Anterior cingulate cortex (tissue), 58 donors: ENCODE measurements around the gene EMC8.
A peak's percentile ranks its signal among the peaks of the same experiment; 100 is the strongest.
"Not testable (repeated sequence)": the region's sequence is repeated elsewhere in the genome, so short reads cannot be mapped to it uniquely, and the experiment has no call there.

Experiments
- DNase-seq, 58 donors: peaks; one replicate each; lab custom pipeline; 2025; lab: John Stamatoyannopoulos, UW

Gene EMC8

GRCh38 chr16:85799497-85800320 lies at the start of gene EMC8, which contains the start of gene COX4I1:
Gene EMC8 (minus strand): TSS chr16:85799544. CDS start chr16:85799295, 249 bp downstream.
Gene COX4I1 (plus strand): TSS chr16:85799695. CDS start chr16:85801206, 1,511 bp downstream.
- DNase-seq, result peak; percentile 54 to 96 (median 91)

GRCh38 chr16:85848986-85849385 lies 49.6 kb upstream of the EMC8 start:
- DNase-seq, result no peak

- DNase-seq, result no peak
Measured at GRCh38 chr16:85847681-85848601, 48.6 kb upstream of the EMC8 start.

DNA sequence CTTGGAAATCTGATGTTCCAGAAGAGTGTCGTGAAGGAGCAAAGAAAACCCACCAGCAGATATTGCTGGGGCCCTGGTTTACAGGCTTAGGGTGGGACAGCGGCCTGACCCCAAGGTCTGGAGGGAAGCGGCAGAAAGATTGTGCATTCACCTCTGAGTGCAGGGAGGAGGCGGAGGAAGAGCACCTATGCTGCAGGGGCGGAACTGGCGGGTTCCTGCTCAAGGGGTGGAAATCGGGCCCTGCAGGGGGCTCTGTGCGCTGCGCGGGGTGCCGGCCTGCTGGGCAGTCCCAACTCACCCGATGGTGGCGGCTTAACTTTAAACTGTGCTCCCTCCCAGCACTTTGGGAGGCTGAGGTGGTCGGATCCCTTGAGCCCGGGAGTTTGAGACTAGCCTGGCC lies 47.7 kb upstream of the EMC8 start:
- no peak for DNase-seq

GRCh38 chr16:85846461-85846860 lies 47.1 kb upstream of the EMC8 start:
- no peak for DNase-seq

- DNase-seq, result no peak
Measured at GRCh38 chr16:85845266-85845665, 45.9 kb upstream of the EMC8 start.

GRCh38 chr16:85844786-85845185 lies 45.4 kb upstream of the EMC8 start:
- DNase-seq, result no peak

DNA sequence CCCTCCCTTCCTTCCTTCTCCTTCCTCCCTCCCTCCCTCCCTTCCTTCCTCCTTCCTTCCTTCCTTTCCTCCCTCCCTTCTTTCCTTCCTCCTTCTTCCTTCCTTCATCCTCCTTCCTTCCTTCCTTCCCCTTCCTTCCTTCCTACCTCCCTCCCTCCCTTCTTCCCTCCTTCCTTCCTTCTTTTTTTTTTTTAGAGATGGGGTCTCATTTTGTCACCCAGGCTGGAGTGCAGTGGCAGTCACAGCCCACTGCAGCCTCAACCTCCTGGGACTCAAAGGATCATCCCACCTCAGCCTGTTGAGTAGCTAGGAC lies 44.8 kb upstream of the EMC8 start:
- DNase-seq, result no peak

DNA sequence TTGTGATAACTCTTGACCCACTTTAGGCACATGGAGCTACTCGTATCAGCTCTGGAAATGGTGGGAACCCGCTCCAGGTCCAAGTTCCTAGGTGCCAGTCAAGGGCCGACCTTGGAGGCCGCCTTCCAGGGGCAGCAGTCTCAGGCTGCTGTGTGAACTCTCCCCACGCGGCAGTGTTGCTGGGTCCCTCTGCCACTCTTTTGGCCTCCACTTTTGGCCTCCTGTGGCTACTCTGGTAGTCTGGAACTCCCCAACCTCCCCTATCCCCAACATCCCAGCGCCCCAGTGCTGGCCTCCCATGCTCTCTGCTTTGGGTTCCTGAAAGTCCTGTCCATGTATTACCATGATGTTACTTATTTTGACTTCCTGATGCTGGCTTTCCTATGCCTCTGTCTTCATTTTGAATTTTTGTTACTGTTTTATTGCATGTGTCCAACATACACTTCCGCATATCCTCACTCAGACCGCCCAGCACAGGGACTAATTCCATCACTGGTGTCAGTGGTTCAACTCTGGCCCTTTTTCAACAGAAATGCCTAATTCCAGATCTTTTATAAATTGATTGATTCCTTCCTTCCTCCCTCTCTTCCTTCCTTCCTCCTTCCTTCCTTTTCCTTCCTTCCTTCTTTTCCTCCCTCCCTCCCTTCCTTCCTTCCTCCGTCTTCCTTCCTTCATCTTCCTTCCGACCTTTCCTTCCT lies 44.3 kb upstream of the EMC8 start:
- DNase-seq, result no peak

- DNase-seq, result no peak
Measured at GRCh38 chr16:85842848-85843247, 43.5 kb upstream of the EMC8 start.

- no peak for DNase-seq
Measured at GRCh38 chr16:85842435-85842834, 43.1 kb upstream of the EMC8 start.

DNA sequence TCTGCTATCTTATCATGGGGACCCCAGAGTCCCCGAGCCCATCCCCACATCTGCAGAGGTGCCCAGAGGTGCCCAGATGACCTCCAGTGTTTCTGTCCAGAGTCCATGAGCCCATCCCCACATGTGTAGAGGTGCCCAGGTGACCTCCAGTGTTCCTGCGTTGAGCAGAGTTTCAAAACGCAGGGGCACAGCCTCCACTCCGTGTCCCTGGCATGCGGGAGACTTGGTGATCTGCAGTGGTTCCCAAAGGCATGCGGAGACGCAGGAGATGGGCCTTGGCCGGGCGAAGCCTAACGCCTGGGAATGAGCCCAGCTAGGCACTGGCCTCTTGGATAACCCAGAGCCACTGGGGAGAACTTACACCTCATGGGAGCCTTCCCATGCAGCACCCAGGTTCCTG lies 41.5 kb upstream of the EMC8 start:
- DNase-seq, result no peak

- DNase-seq, result no peak
Measured at GRCh38 chr16:85840395-85840794, 41.1 kb upstream of the EMC8 start.

- DNase-seq, result no peak
Measured at GRCh38 chr16:85839681-85840240, 40.4 kb upstream of the EMC8 start.

GRCh38 chr16:85838876-85839585 lies 39.7 kb upstream of the EMC8 start:
- no peak for DNase-seq

GRCh38 chr16:85838381-85838780 lies 39.0 kb upstream of the EMC8 start:
- DNase-seq, result peak in 1 of 58 donors; percentile 9

GRCh38 chr16:85837654-85838053 lies 38.3 kb upstream of the EMC8 start:
- DNase-seq, result not testable (repeated sequence)

GRCh38 chr16:85836706-85837582 lies 37.6 kb upstream of the EMC8 start:
- no peak for DNase-seq
